ENCODE measurements around the gene PROZ.

Gene PROZ

DNA sequence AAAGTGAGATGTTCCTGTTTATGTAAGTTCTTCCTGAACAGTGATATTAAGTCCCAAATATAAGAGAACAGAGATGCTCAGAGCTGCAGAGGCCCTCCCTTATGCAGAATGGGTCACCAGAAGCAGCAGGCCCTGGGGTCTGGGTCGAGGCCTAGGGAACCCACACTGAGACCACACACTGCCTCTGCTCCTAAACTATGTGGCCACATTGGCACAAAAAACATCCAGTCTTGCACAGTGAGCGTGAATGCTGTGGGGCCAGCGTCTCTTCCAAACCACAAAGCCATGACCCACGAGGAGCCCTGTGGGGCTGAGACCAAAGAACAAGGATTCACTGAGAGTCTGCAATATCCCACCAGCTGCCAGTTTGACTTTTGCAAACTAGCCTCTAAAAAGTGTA lies 23.6 kb downstream of the PROZ start:
- no peak for DNase-seq

DNA sequence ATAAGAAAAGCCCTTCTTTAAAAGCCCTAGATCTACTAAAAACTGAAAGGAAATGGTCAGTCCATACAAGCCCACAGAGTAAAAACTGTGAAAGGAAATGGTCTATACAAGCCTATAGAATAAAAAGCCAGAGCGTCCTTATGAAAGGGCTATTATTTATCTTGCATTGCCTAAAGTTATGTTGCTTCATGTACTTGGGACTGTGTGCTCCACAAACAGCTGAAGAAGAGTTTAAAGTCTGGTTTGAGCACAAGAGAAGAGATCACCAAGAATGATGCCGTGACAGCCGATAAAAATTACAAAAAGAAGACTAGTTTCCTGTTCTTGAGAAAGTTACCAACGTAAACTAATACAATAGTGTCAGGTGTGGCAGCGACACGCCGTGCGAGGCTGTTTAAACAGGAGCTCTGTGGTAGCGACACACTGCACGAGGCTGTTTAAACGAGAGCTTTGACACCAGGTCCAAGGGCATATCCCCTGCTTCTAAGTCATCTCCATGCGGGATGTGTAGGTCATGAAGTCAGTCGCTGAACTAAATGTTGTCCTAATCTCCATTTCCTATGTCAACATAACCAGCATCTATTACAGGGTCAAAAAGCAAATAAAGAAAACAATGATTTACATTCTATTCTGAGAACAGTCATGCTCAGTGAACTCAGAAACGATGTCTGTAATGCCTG lies 25.1 kb downstream of the PROZ start:
- DNase-seq, result no peak

DNA sequence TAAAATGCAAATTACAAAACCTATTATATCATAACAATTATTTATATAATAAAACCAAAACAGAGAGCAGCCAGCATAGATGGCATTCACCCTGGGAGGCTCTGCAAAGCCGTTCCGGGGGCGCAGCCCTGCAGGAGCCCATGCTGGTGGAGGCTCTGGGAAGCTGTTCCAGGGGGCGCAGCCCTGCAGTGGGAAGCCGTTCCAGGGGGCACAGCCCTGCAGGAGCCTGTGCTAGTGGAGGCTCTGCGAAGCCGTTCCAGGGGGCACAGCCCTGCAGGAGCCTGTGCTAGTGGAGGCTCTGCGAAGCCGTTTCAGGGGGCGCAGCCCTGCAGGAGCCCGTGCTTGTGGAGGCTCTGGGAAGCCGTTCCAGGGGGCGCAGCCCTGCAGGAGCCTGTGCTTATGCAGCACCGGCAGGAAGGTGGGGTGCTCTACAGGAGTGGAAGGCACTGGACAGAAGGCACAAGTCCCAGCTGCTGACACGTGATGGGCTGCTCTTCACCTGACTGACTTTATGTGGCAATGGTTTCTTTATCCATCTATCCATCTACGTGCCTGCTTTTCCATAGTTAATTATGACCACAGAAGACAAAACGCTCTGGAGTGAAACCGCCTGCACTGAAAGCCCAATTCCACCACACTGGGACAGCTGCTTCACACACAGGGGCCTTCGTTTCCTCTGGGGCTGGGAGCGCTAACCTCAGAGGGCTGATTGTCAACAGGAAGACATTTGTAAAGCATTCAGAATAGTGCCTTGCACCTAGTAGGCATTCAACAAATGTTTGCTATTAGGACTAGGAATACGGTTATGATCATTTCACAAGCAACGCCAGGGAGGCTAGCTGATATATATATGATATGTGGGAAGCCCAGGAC lies 26.4 kb downstream of the PROZ start:
- DNase-seq, result no peak

- no peak for DNase-seq
Measured at GRCh38 chr13:113186061-113186900, 27.8 kb downstream of the PROZ start.

DNA sequence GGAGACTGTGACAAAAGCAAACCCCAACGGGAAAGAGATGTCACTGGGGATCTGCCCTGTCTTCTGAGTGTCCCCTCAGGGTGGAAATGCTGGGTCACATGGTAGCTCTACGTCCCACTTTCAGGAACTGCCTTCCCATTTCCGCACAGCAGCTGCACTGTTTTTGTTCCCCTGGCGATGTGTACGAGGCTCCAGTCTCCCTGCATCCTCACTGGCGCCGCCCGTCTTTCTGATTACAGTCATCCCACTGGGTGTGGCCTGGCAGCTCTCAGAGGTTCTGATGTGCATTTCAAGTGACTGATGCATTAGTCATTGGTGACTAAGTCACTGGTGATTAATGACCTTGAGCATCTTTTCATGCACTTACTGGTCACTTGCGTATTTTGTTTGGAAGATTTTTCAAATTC lies 28.8 kb downstream of the PROZ start:
- DNase-seq, result peak; percentile 99

- DNase-seq, result no peak
Measured at GRCh38 chr13:113187883-113188665, 29.6 kb downstream of the PROZ start.

DNA sequence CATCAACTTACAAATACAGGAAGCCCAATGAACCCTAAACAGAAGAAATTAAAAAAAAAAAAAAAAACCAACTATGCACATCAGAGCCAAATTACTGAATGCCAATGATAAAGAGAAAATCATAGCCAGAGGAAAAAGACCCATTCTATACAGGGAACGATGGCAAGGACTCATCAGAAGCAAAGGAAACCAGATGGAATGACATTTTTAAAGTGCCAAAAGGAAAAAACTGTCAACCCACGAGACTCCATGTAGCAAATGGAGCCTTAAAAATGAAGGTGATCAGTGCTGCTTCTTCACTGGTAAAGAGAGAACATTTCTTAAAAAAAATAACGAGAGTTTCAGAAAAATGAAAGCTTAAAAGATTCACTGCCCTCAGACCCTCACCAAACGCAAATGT lies 31.7 kb downstream of the PROZ start:
- no peak for DNase-seq

DNA sequence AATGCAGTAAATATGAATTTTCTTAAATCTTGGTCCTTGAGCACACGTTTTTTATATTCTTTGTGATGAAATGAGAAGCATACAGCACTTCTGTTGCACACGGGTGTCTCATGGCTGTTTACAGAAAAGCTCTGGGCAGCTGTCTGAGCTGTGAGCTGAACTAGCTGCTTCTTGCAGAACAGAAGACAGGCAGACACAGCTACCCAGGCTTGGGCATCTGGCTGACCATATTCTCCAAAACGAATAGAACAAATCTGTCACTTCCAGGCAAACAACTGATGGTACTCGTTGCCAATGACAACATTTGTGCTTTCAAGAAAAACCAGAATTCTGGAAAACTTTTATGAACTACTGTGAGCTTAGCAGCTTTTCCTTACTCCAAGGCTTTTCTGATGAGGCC lies 33.8 kb downstream of the PROZ start:
- no peak for DNase-seq

DNA sequence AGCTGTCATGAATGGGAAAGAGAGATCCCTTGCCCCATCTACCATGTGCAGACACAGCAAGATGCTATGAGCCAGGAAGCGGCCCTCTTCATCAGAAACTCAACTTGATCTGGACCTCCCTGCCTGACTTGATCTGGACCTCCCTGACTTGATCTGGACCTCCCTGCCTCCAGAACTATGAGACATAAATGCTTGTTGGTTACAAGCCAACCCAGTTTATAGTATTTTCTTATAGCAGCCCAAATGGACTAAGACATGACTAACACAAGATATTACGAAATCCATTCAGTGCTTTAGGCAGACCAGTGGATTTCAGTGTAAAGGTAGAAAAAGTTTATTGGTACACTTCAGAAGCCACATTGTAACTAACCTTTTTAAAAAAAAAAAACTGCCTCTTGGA lies 34.5 kb downstream of the PROZ start:
- peak; percentile 61 for DNase-seq

- no peak for DNase-seq
Measured at GRCh38 chr13:113195360-113195759, 36.9 kb downstream of the PROZ start.

- DNase-seq, result no peak
Measured at GRCh38 chr13:113196970-113197737, 38.7 kb downstream of the PROZ start.

DNA sequence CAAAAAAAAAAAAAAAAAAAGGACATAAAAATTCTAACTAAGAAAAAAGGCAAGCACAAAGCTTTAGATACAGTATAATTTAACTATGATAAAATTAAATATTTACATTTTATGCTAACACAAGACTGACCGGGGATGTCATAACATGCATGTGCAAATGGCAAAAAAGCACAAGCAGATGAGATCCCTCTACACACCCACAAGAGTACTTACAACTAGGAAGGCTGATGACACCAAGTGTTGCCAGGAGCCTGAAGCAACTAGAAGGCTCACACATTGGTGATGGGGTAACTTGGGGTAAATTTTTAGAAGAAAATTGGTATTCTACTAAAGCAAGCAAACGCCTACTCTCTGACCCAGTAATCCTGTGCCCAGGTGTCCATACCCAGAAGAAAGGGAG lies 43.4 kb downstream of the PROZ start:
- no peak for DNase-seq

GRCh38 chr13:113202912-113203311 lies 44.5 kb downstream of the PROZ start:
- DNase-seq, result no peak

GRCh38 chr13:113203507-113204377 lies 45.3 kb downstream of the PROZ start:
- DNase-seq, result no peak

GRCh38 chr13:113204378-113204734 lies 45.9 kb downstream of the PROZ start:
- DNase-seq, result no peak

- DNase-seq, result peak; percentile 44
Measured at GRCh38 chr13:113205428-113205931, 47.0 kb downstream of the PROZ start.

- no peak for DNase-seq
Measured at GRCh38 chr13:113207460-113207859, 49.0 kb downstream of the PROZ start.

DNA sequence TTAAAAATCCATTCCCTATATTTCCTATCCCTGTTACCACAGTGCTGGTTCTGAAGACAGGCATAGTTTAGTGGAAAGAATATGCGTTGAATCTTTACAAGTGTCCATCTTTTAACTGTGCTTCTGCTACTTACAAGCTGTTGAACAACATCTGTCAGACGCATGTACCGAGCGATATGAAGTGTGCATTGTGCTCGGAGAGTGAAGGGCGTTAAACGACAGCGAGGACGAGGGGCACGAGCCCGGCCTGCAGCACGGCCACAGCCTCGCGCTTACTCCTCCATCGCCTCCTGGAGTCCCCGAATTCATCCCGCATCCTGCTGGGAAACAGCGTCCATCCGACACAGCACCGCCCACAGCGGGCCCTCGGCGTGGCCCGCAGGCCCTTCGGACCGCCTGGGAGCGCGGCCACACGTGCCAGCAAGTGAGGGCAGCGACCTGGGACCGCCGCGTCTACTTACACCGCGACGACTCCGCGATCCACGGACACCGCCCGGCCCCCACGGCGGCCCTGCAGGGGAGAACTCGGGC lies 49.5 kb downstream of the PROZ start:
- no peak for DNase-seq

DNA sequence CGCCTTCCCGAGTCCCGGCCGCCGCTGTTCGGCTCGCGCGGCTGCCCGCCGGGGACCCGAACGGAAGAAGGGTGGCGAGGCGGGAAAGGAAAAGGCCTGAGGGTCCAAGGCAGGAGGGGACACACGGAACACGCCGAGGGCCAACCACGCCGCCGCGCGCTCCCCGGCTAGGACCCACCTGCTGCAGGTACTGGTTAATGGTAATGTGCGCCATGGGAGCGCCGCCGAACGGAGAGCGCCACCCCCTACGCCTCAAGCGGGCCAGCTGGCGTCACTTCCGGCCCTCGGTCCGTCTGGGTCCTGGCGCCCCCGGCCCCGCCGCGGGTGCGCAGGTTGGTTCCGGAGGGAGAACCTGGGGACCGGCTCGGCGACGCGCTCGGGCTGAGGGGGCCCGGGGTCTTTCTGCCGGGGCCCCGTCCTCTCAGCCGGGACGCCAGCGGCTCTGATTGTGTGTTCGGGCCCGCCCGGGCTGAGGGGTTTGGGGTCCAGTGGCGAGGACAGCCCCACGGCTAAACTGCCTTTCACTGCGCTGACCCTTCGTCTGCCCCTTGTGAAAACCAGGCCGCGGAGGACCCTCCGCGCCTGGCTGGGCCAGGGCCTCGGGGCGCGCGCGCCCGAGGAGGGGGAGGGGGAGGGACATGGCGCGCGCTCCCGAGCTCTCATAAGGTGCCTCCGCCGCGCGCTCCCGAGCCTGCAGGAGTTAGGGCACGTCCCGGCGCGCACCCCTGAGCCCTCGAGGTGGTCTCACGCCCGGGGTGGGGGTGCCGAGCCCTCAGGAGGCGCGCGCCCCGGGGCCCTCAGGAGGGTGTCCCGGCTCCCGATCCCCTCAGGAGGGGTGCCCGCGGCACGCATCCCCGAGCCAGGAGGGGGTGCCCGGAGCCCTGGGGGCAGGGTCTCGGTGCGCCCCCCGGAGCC lies 50.2 kb downstream of the PROZ start, which contains the start of gene PCID2:
PCID2 (minus strand) TSS at position 249 of the 915 bp plus-strand sequence; CDS start at position 214, 35 bp downstream.
- peak; percentile 85 for DNase-seq

All from fibroblast of upper back skin (primary cell).